Adrenal gland (tissue), 19 donors: ENCODE results near the gene SMARCE1. TPM values are rescaled to one million over a fixed set of nuclear protein-coding genes. Genes with fewer than 3 reads are reported as not detected.

Experiments used
- DNase-seq, 7 donors: peaks; one replicate each; pipeline ENCODE4 v3.0.0-alpha.2; 2019 to 2020
- H3K27ac ChIP-seq, 5 donors: fragments of 200-600 bp; sonication (generic) in 4 of 5; 1 replicate in 3 of 5; 2 replicates in 2 of 5; pipeline versions ENCODE4 v1.5.1 to v1.8.0; 2016 to 2020; ENCODE audit warnings: mild to moderate bottlenecking in 1 of 5
- H3K27me3 ChIP-seq: fragments of 200-600 bp; 2 replicates; pipeline ENCODE4 v1.8.0; 2021
- H3K36me3 ChIP-seq, 2 donors: fragments of 200-600 bp; replicated peaks in 1 of 2; 1 replicate in 1 of 2; 2 replicates in 1 of 2; pipeline versions ENCODE4 v1.5.1 to v1.8.0; 2018 to 2022
- H3K4me1 ChIP-seq, 2 donors: fragments of 200-600 bp; replicated peaks in 1 of 2; 1 replicate in 1 of 2; 2 replicates in 1 of 2; pipeline versions ENCODE4 v1.5.1 to v1.8.0; 2018 to 2021
- H3K4me3 ChIP-seq, 4 donors: fragments of 200-600 bp; sonication (generic) in 3 of 4; one replicate each; pipeline ENCODE4 v1.5.1; 2016 to 2018
- H3K9me3 ChIP-seq, 3 donors: fragments of 200-600 bp; sonication (generic) in 1 of 3; replicated peaks in 1 of 3; 1 replicate in 2 of 3; 2 replicates in 1 of 3; pipeline versions ENCODE4 v1.5.1 to v1.8.0; 2016 to 2021
- CTCF ChIP-seq, 6 experiments: fragments of 450-650 bp in 4 of 6; fragments of 200-600 bp in 2 of 6; sonication (generic) in 1 of 6; IDR thresholded peaks; 1 replicate in 5 of 6; 2 replicates in 1 of 6; pipeline versions ENCODE4 v1.5.1 to v1.8.0; 2016 to 2021; ENCODE audit warnings: antibody characterized with exemption in 6 of 6, mild to moderate bottlenecking in 2 of 6, moderate library complexity in 1 of 6
- POLR2A ChIP-seq, 2 donors: fragments of 450-650 bp; IDR thresholded peaks; one replicate each; pipeline ENCODE4 v1.6.1; 2017; ENCODE audit warnings: antibody characterized with exemption in 2 of 2, mild to moderate bottlenecking in 2 of 2, moderate library complexity in 1 of 2
- WGBS, 4 donors: extraction: QIAGEN DNeasy Blood & Tissue Kit in 2 of 4; methylation state at CpG; one replicate each; pipeline versions ENCODE4 v1.1.5 to v1.1.7; 2013 to 2017; 5-methylcytosine and 5-hydroxymethylcytosine counted together
- intact Hi-C, 2 donors: fragments of 100-400 bp; cut with DNase I; formaldehyde crosslinking; loops; one replicate each; pipeline versions ENCODE4 v1.14.1 to v1.15.0; 2022 to 2023
- long read RNA-seq, 10 donors: library from polyadenylated mRNA in 3 of 10; unstranded in 2 of 10; stranded (forward) in 1 of 10; transcript quantifications; one replicate each; pipeline ENCODE4 v2.0.0 and lab custom pipeline, GENCODE V29; 2021 to 2026
- polyA plus RNA-seq, 3 donors: library from polyadenylated mRNA; stranded (reverse); fragments of 200-250 nt in 2 of 3; fragments of 350-450 nt in 1 of 3; fragmentation: Illumina TruSeq in 1 of 3; extraction: RNeasy Lipid Tissue Mini Kit (QIAGEN cat#74804) in 1 of 3; gene quantifications; one replicate each; pipeline ENCODE4 v1.2.3, GENCODE V29; 2013 to 2014
- total RNA-seq, 9 donors: library from RNA; depleted of rRNA in 4 of 9; stranded (reverse); fragments of >200 nt in 4 of 9; fragments of 120-200 nt in 1 of 9; fragmentation: NEBNext Ultra II Directional in 1 of 9; extraction: Animal tissue kit (Norgen Biotek cat#: 25700) in 1 of 9; gene quantifications; one replicate each; pipeline versions ENCODE4 v1.1.0 to v1.2.4, GENCODE V29; 2013 to 2023
- donor health status: healthy with polysubstance abuse.
- donor health status: Bipolar disorder and iron deficiency.
- donor health status: DM: yes; HTN: yes; CAD: no.
- donor health status: DM: no; HTN: no; CAD: no.
- donor health status: DM: no; HTN: no; CAD: no.
- donor health status: DM: yes; HTN: yes; CAD: no.

SMARCE1 gene
- total RNA-seq, result 10 to 100 TPM; 55.5 to 97.3 (median 75.1) TPM
- polyA plus RNA-seq, result 100 to 1,000 TPM in 1 of 3 donors, 10 to 100 TPM in 2; 60.9 to 128 (median 93.4) TPM
- long read RNA-seq, donor 1, full-length matches to known transcripts, result 58 of 58 reads
- long read RNA-seq, donor 1, partial matches to known transcripts, result 0 of 58 reads
- long read RNA-seq, donor 1, other reads (novel, unspliced or antisense), result 0 of 58 reads
- long read RNA-seq, donor 2, full-length matches to known transcripts, result 65 of 70 reads
- long read RNA-seq, donor 2, partial matches to known transcripts, result 5 of 70 reads
- long read RNA-seq, donor 2, other reads (novel, unspliced or antisense), result 0 of 70 reads
- long read RNA-seq, donor 3, full-length matches to known transcripts, result 29 of 29 reads
- long read RNA-seq, donor 3, partial matches to known transcripts, result 0 of 29 reads
- long read RNA-seq, donor 3, other reads (novel, unspliced or antisense), result 0 of 29 reads
- long read RNA-seq, donor 4, full-length matches to known transcripts, result 32 of 51 reads
- long read RNA-seq, donor 4, partial matches to known transcripts, result 17 of 51 reads
- long read RNA-seq, donor 4, other reads (novel, unspliced or antisense), result 2 of 51 reads
- long read RNA-seq, donor 5, full-length matches to known transcripts, result 43 of 46 reads
- long read RNA-seq, donor 5, partial matches to known transcripts, result 2 of 46 reads
- long read RNA-seq, donor 5, other reads (novel, unspliced or antisense), result 1 of 46 reads
- long read RNA-seq, donor 6, full-length matches to known transcripts, result 21 of 38 reads
- long read RNA-seq, donor 6, partial matches to known transcripts, result 16 of 38 reads
- long read RNA-seq, donor 6, other reads (novel, unspliced or antisense), result 1 of 38 reads
- long read RNA-seq, donor 7, full-length matches to known transcripts, result 22 of 22 reads
- long read RNA-seq, donor 7, partial matches to known transcripts, result 0 of 22 reads
- long read RNA-seq, donor 7, other reads (novel, unspliced or antisense), result 0 of 22 reads
- long read RNA-seq, donor 8, full-length matches to known transcripts, result 51 of 51 reads
- long read RNA-seq, donor 8, partial matches to known transcripts, result 0 of 51 reads
- long read RNA-seq, donor 8, other reads (novel, unspliced or antisense), result 0 of 51 reads
- long read RNA-seq, donor 9, full-length matches to known transcripts, result 34 of 34 reads
- long read RNA-seq, donor 9, partial matches to known transcripts, result 0 of 34 reads
- long read RNA-seq, donor 9, other reads (novel, unspliced or antisense), result 0 of 34 reads
- long read RNA-seq, donor 10, full-length matches to known transcripts, result 33 of 33 reads
- long read RNA-seq, donor 10, partial matches to known transcripts, result 0 of 33 reads
- long read RNA-seq, donor 10, other reads (novel, unspliced or antisense), result 0 of 33 reads

DNA sequence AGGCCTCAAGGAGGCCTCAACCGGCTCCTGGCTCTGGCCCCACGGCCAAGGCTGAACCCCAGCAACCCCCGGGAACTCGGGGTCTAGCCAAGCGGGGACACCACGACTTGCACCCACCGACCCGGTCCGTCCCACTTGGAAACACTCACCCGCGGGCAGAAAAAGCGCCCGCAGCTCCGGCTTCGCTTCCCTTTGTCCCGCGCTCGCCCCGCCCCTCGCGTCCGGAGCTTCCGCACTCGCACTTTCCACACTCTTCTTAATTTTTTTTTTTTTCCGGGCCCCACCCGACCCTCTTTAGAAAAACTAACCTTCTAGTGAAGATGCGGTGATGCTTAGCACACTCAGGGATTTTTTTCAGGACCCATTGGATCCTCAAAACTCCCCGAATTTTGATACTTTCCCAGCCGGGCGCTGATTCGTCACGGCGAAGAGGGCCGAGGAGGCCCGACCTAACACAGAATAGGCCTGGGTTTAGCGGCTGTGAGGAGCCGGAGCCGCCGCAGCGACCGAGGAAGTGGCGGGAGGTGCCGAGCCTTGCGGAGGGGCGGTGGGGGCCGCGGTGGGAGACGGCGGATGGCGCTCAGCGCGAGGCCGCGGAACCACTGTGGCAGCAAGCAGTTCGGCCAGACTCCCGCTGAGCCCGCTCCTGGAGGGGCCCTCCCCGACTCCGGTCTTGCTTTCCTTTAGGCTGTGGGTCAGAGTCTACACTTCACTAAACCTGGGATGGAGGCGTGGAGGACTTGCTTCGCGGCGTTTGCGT, at the start of gene SMARCE1:
TSS of gene SMARCE1 (minus strand) at position 195 of the 760 bp plus-strand sequence. CDS start 2,016 bp downstream, outside the sequence.
- DNase-seq, result peak; percentile 65 to 75 (median 71)
- 0 to 1% (median 1%) methylated on average over 41 to 64 of the region's 64 CpGs for WGBS, 4 donors

GRCh38 chr17:40697297-40697696, 49.7 kb upstream of the SMARCE1 start:
- 26 to 50% (median 34%) methylated on average over 7 of the region's 7 CpGs for WGBS, 4 donors
- H3K4me3 ChIP-seq, result no peak overlapping the region
- H3K27me3 ChIP-seq, result peaks cover 10% of the 10 kb centered on the region
- no peaks in the 10 kb centered on the region for H3K4me1 ChIP-seq
- intact Hi-C loops, result no loop called here
- no peaks in the 10 kb centered on the region for H3K36me3 ChIP-seq
- TF ChIP-seq POLR2A (IDR thresholded peaks at IDR 0.05) (no peak), CTCF (IDR thresholded peaks at IDR 0.05) (no peak)
- DNase-seq, result no peak
- no peaks in the 10 kb centered on the region for H3K9me3 ChIP-seq
- H3K27ac ChIP-seq, result no peak overlapping the region

More for the DNA sequence above, at the start of gene SMARCE1:
- peaks cover 11 to 35% of the 10 kb centered on the region in 2 donors for H3K4me1 ChIP-seq
- no peaks in the 10 kb centered on the region for H3K27me3 ChIP-seq
- H3K9me3 ChIP-seq, result no peaks in the 10 kb centered on the region
- peak within 1 kb of the TSS; percentile 97 to 100 (median 98) for H3K27ac ChIP-seq
- peak within 1 kb of the TSS; percentile 34 to 93 (median 88) for H3K4me3 ChIP-seq
- intact Hi-C loops, result no loop called here
- peak in 1 of 2 donors; percentile 57 for TF ChIP-seq POLR2A (IDR thresholded peaks at IDR 0.05)
- TF ChIP-seq CTCF (IDR thresholded peaks at IDR 0.05), result no peak
- H3K36me3 ChIP-seq, result peaks cover 0 to 8% of the 10 kb centered on the region in 2 donors

DNA sequence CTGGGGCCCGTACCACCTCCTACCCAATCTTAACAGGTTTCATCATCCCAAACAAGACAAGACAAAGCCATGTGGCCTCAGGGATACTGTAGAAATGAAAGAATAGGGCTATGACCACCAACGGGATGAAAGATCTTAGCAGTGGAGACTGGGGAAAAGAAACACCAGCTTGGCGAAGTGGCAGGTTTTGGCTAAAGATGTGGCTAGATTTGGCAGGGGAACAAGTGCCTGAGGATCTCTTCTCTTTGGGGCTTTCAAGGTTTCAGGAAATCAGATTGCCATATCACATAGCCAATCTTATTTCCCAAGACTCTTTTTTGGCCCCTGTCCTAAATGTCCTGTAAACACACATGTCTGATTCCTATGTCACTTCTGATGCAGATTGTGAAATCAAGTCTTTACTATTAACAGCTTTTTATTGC, 49.0 kb upstream of the SMARCE1 start:
- 62 to 70% (median 66%) methylated on average over 3 of the region's 3 CpGs for WGBS, 4 donors
- no peak for DNase-seq
- H3K9me3 ChIP-seq, result no peaks in the 10 kb centered on the region
- H3K27me3 ChIP-seq, result peaks cover 10% of the 10 kb centered on the region
- H3K27ac ChIP-seq, result no peak overlapping the region
- no peaks in the 10 kb centered on the region for H3K4me1 ChIP-seq
- H3K4me3 ChIP-seq, result no peak overlapping the region
- no peaks in the 10 kb centered on the region for H3K36me3 ChIP-seq
- TF ChIP-seq POLR2A (IDR thresholded peaks at IDR 0.05), result no peak
- TF ChIP-seq CTCF (IDR thresholded peaks at IDR 0.05), result no peak
- intact Hi-C loops, result no loop called here
